C4-2B (cell line): ENCODE results near the gene SLC9A5.

Experiments
- ZFX ChIP-seq: fragments of 450-650 bp; IDR thresholded peaks from 2 replicates; pipeline ENCODE4 v1.6.1; 2017
- TF ChIP-seq, protein P1 (sequence below): fragments of 450-650 bp; conservative IDR thresholded peaks from 2 replicates; pipeline ENCODE4 v1.5.1; 2017; ENCODE audit warnings: mild to moderate bottlenecking

DNA sequence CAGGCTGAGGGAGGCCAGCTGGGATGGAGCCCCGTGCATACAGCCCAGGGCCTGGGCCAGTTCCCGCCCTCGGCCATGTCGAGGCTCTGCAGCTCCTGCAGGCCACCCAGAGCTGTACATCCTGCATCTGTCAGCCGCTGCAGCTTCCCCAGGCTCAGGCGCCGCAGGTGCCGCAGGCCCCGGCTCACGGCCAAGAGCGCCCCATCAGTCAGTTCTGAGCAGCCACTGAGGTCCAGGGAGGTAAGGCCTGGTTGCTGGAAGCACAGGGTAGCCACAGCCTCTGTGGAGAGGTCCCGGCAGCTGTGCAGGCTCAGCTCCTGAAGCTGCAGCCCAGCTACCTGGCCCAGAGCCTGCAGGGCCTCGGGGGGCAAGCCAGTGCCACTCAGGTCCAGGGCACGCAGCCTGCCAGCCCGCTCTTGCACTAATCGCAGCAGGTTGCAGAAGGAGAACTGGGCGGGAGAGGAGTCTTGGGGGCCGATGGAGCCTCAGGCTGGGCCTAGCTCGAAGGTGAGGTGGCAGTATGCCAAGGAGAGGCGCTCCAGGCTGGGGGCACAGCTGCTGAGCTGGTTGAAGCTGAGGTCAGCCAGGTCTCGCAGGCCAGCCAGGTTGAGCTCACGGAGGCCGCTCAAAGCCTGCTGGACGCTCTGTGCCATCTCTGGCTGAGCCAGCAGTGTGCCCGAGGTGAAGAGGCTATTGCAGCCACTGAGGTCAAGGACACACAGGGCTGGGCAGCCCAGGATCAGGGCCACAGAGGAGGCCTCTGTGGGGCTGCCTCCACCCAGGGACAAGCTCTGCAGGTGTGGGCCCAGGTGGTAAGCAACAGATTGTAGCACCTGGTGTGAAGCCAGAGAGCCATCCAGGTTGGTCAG lies 38.5 kb upstream of the SLC9A5 start:
- TF ChIP-seq, protein P1, sequence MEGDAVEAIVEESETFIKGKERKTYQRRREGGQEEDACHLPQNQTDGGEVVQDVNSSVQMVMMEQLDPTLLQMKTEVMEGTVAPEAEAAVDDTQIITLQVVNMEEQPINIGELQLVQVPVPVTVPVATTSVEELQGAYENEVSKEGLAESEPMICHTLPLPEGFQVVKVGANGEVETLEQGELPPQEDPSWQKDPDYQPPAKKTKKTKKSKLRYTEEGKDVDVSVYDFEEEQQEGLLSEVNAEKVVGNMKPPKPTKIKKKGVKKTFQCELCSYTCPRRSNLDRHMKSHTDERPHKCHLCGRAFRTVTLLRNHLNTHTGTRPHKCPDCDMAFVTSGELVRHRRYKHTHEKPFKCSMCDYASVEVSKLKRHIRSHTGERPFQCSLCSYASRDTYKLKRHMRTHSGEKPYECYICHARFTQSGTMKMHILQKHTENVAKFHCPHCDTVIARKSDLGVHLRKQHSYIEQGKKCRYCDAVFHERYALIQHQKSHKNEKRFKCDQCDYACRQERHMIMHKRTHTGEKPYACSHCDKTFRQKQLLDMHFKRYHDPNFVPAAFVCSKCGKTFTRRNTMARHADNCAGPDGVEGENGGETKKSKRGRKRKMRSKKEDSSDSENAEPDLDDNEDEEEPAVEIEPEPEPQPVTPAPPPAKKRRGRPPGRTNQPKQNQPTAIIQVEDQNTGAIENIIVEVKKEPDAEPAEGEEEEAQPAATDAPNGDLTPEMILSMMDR: no peak
- TF ChIP-seq ZFX: no peak
